HG03135 (cell line): Measurements from ENCODE around the gene MRPL52.
"Not testable (repeated sequence)": the region's sequence is repeated elsewhere in the genome, so short reads cannot be mapped to it uniquely, and the experiment has no call there.

ENCODE experiments used
- ATAC-seq: cut with Tn5 transposase; IDR thresholded peaks from one replicate; pipeline ENCODE4 v1.9.1; 2021; ENCODE audit warnings: mild to moderate bottlenecking, moderate library complexity; ENCODE audit not compliant: unreplicated experiment

Gene MRPL52

GRCh38 chr14:22837750-22838538, 8.3 kb downstream of the MRPL52 start:
- no peak for ATAC-seq

- no peak for ATAC-seq
These were observed 8.9 kb downstream of the MRPL52 start for GRCh38 chr14:22838631-22839041.

- no peak for ATAC-seq
These were observed 9.6 kb downstream of the MRPL52 start for GRCh38 chr14:22839159-22839779.

GRCh38 chr14:22841311-22841710, 11.6 kb downstream of the MRPL52 start:
- ATAC-seq: no peak

- no peak for ATAC-seq
These were observed 12.1 kb downstream of the MRPL52 start for GRCh38 chr14:22841769-22842168.

GRCh38 chr14:22842211-22843122, 12.8 kb downstream of the MRPL52 start:
- ATAC-seq: no peak

GRCh38 chr14:22843123-22843925, 13.6 kb downstream of the MRPL52 start:
- ATAC-seq: no peak

- no peak for ATAC-seq
These were observed 14.8 kb downstream of the MRPL52 start for GRCh38 chr14:22844221-22845102.

- ATAC-seq: no peak
These were observed 15.4 kb downstream of the MRPL52 start for GRCh38 chr14:22845103-22845394.

- ATAC-seq: no peak
These were observed 16.3 kb downstream of the MRPL52 start for GRCh38 chr14:22845821-22846625.

GRCh38 chr14:22846811-22847307, 17.2 kb downstream of the MRPL52 start:
- ATAC-seq: no peak

GRCh38 chr14:22847661-22848341, 18.1 kb downstream of the MRPL52 start:
- no peak for ATAC-seq

- ATAC-seq: no peak
These were observed 18.9 kb downstream of the MRPL52 start for GRCh38 chr14:22848351-22849164.

- no peak for ATAC-seq
These were observed 19.6 kb downstream of the MRPL52 start for GRCh38 chr14:22849212-22849819.

- no peak for ATAC-seq
These were observed 21.5 kb downstream of the MRPL52 start for GRCh38 chr14:22850944-22851764.

GRCh38 chr14:22852178-22852577, 22.5 kb downstream of the MRPL52 start:
- not testable (repeated sequence) for ATAC-seq
